Nucleus accumbens (tissue), 56 donors: Measurements from ENCODE around the gene CDKN1B.

Source experiments
- DNase-seq, 56 donors: peaks; one replicate each; lab custom pipeline; 2025; lab: John Stamatoyannopoulos, UW

CDKN1B gene

GRCh38 chr12:12716793-12717585, at the start of gene CDKN1B:
CDKN1B (plus strand) TSS chr12:12717368; CDS start chr12:12717840, 472 bp downstream.
- DNase-seq: peak; percentile 47 to 96 (median 86)

DNA sequence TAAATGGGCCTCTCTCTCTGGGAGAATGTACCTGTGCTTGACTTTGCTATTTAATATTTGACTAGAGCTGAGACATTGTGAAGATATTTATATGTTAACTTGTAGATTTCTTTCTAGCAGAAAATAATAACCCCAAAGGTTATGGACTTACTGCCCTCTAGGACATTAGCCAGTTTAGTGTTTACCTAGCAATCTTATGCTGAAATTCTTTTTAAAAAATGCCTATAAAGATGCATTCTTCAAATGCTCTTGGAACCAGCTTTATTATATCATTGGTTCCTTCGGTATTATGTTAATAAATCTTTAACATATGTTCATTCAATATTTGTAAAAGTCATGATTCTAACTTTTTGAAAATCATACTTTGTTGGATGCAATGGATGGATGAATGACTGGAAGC, 49.2 kb upstream of the CDKN1B start:
- DNase-seq: no peak

- no peak for DNase-seq
Measured at GRCh38 chr12:12669020-12669419, 48.1 kb upstream of the CDKN1B start.

DNA sequence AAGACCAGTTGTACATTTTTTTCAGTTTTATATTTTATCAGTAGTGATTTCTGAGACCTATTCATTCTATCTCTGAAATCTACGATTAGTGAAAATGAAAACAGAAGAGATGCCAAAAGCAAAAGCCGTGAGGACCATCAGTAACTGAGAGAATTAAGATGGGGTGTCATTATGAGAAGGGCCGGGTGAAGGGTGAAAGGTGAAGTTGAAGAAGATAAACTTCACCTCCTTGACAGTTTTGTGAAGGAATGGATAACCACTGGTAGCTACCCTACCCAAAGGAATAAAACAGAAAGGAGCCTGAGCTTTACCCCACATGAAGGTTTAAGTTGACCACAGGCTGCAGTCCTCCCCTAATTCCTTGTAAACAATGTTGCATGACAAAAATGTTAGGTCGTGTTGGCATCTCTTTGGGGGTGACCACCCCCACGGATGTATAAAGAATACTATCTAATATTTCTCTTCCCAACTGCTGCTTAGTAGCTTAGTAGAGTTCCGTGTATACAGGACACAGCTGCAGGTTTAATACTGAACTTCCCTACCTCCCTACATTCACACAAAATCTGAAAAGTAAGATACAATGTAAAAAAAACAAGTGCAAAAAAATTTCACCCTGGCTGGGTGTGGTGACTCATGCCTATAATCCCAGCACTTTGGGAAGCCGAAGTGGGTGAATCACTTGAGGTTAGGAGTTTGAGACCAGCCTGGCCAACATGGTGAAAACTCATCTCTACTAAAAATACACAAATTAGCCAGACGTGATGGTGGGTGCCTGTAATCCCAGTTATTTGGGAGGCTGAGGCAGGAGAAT, 45.1 kb upstream of the CDKN1B start:
- DNase-seq: no peak

DNA sequence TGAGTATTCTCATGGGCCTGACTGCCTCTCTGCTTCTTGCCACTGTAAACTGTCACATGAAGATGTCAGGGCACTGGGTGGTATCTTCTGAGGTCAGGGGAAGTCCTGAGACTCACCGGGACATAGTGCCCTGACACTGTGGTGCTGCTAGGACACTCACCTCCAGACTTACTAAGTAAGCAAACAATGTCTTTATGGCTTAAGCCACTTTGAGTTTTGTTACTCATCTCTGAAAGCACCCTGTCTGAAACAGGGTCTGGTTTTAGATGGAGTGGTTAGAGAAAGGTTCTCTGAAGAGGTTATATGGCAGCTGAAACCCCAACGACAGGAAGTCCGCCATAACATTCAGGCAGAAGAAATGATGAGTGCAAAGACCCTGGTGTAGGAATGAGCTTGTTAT, 43.9 kb upstream of the CDKN1B start:
- DNase-seq: no peak

DNA sequence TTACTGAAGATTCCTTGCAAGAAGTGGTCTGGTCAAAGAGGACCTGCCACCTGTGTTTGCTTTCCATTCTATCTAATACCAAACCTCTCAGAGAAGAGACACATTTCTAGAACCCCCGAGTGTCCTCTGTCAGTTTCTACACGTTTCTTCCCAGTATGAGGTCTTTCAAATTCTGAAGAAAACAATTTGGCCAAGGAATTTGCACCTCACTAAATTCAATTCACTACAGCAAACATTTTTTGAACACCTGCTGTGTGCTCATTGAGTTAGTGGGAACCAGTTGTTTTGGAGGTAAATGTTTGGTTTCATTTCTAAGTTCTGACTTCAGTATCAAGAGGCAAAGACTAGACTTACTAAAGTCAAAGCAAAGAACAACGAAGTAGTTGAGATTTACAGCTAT, 40.6 kb upstream of the CDKN1B start:
- DNase-seq: no peak

DNA sequence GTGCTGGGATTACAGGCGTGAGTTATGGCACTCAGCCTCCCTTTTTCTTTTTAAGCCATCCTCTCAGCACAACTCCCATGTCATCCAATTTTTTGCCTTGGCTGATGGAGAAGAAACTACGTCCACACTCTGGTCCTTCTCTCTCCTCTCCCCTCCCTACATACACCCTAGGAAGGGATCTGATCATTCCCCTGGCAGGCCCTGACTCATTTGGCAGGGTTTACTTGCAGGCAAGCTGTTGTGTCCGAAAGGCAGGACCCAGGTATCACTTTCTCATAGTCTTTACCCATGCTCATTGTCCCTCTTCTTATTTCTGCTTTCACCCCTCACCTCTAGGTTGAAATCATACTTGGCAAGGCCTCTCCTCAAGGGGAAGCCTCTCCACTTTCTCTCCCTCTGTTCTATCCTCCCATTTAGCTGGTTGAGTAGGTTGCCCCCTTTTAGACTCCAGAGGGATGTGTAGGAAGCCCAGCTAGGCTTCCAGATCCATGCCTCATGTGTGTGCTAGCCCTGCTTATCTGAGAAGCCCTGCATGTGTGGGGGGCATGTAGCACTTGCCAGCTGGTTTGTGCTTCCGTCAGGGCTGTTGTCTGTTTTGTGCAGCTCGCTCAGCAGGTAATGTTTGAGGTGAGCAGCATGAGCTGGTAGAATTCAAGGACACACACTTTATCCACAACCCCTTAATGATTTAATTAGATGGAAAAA, 36.0 kb upstream of the CDKN1B start:
- no peak for DNase-seq

- DNase-seq: no peak
Measured at GRCh38 chr12:12682284-12682683, 34.9 kb upstream of the CDKN1B start.

GRCh38 chr12:12683136-12683697, 34.0 kb upstream of the CDKN1B start:
- DNase-seq: no peak

- DNase-seq: peak in 13 of 56 donors; percentile 1 to 32 (median 11)
Measured at GRCh38 chr12:12683725-12684124, 33.4 kb upstream of the CDKN1B start.

GRCh38 chr12:12684375-12685106, 32.6 kb upstream of the CDKN1B start:
- DNase-seq: peak in 53 of 56 donors; percentile 9 to 90 (median 68)

DNA sequence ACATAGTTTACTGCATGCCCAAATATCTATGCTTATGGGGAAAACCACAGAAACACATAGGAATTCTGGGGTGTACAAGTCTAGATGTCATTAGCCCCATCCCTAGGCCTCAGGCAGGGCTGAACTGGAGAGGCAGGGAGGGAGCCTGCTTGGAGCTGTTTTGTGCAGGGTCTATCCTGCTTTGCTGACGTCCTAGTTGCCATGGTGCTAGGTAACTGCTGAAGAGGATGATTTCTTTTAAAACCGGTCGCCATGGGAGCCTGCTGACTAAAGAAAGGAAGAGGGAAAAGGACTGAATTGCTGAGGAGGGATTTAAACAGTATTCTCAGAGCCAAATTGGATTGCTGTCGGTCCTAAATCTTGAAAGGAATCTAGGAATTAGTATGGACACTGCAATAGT, 31.9 kb upstream of the CDKN1B start:
- DNase-seq: peak in 48 of 56 donors; percentile 5 to 89 (median 50)

DNA sequence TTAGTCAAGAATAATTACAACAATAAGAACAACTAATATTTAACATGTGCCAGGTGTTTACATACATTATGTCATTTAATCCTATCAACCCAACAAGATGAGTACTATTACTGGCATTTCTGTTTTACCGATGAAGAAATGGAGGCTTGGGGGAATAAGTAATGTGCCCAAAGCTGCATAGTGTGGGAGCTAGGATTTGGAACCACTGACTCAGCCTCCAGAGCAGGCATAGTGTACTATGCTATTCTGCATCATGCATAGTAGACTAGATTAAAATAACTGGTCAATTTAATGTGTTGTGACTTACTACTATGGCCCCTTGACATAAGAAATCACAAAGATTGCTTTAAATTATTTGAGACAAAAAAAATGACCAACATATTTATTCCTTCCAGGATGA, 30.7 kb upstream of the CDKN1B start:
- no peak for DNase-seq

DNA sequence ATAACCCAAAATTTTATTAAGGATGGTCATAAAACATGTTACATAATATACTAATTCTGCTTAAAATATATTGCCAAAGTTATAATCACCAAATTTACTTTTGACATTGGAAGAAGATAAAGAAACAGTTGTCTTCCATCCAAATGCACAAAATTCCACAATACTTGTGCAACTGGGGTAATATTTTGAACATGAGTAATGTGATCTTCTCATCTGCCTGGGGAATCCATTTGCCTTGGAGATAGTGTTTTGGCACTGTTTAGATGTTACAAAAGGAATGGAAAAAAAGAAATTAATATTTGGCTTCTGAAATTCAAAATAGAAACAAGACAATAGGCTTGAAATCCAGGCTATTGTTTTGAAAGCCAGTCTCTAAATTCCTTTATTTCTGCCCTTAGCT, 30.2 kb upstream of the CDKN1B start:
- no peak for DNase-seq

DNA sequence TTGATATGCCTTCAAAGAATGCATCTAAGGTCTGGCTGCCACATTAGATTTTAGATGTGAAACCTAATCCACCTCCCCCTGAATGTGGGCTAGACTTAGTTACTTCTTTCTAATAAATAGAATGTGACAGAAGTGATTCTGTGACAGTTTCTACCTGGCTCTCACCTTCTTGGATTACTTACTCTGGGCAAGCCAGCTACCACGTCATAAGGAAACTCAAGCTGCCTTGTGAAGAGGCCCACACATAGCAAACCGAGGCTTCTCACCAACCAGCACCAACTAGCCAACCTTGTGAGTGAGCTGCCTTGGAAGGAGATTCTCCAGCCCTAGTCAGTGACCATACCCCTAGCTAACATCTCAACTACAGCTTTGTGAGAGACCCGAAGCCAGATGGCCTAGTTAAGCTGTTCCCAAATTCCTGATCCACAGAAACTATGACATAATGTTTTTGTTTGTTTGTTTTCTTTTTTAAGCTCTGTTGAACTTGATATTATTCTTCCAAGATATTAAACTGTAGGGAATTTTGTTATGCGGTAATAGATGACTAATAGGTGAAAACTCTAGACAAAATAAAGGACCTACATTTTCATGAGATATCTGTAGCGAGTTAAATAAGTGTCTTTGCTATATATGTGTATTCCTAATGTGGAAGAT, 27.4 kb upstream of the CDKN1B start:
- DNase-seq: no peak

DNA sequence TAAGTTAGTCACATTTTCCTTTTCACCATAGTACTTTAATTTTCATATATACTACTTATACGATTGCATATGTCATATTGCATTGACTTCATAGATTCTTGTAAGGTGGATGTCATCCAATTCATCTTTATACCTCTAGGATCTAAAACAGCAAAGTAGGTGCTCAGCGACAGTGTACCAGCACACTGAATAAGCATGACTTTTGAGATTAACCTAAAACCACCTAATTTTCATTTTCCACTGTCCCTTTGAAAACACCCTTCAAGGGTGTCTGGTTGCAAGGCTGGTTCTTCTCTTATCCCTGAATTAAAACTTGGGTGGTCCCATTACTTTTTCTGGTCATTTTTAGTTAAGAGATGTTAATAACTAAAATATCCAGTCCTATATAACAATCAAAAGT, 25.6 kb upstream of the CDKN1B start:
- no peak for DNase-seq

- no peak for DNase-seq
Measured at GRCh38 chr12:12693111-12693671, 24.0 kb upstream of the CDKN1B start.

DNA sequence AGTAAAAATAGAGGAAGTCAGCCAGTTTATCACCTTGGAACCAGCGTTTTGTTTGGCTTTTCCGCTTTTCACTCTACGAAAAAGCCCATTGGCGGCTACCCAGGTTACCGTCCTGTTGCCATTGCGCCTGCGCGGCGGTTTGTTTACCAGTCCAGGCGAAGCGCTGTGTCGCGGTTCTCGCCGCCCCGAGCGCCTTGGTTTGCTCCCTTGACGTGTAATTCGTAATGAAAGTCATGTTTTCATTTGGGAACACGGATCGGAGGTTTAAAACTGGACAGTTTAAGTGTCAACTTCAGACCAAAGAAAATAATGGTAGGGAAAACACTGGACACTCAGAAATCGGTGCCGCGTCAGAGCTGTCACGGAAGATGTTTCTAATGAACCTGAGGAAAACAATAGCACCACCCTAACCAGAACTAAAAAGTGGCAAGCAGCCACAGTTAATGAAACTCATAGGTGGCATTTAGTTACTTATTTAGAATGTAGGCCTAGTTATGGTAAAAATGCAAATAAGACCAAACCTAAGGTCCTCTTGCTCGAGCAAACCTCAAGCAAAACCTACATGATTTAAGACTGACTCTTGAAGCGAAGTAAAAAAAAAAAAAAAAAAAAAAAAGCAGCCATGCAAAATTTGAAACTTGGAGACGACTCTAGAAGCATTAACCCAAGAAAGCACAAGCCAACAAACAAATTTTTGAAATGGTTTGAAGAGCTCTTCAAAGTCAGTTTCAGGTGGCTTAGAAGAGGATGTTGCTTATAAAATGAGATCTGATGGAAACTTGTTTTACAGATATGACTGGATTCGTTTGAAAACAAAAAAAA, 20.4 kb upstream of the CDKN1B start:
- DNase-seq: peak in 55 of 56 donors; percentile 13 to 90 (median 80)
